Measurements from ENCODE around the gene CPED1.

DNA sequence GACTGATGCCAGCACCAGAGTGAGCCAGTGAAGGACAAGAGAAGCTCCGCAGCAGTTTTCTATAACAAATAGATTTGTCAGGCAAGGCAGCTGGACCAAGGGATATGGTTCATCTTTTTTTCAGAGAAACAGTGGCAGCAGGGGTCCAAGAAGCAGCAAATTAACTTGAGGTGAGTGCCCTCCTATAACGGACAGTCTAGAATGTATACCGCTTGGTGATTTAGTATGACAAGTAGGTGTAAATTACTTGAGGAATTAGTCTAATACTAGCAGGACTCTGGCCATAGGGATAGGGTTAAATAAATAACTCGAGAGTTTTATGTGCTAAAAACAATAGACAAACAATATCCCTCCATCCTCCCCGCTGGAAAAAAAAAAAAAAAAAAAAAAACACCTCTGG lies 187.3 kb downstream of the CPED1 start:
- TF ChIP-seq, protein P1, sequence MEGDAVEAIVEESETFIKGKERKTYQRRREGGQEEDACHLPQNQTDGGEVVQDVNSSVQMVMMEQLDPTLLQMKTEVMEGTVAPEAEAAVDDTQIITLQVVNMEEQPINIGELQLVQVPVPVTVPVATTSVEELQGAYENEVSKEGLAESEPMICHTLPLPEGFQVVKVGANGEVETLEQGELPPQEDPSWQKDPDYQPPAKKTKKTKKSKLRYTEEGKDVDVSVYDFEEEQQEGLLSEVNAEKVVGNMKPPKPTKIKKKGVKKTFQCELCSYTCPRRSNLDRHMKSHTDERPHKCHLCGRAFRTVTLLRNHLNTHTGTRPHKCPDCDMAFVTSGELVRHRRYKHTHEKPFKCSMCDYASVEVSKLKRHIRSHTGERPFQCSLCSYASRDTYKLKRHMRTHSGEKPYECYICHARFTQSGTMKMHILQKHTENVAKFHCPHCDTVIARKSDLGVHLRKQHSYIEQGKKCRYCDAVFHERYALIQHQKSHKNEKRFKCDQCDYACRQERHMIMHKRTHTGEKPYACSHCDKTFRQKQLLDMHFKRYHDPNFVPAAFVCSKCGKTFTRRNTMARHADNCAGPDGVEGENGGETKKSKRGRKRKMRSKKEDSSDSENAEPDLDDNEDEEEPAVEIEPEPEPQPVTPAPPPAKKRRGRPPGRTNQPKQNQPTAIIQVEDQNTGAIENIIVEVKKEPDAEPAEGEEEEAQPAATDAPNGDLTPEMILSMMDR (IDR thresholded peaks at IDR 0.05; ENCODE audit: poor library complexity, severe bottlenecking): no peak
- TF ChIP-seq EP300 (conservative IDR thresholded peaks at IDR 0.05; ENCODE audit: poor library complexity, severe bottlenecking) (no peak), MXI1 (conservative IDR thresholded peaks at IDR 0.05; ENCODE audit: poor library complexity, severe bottlenecking) (no peak), POLR2AphosphoS5 (IDR thresholded peaks at IDR 0.05) (no peak), EZH2 (IDR thresholded peaks at IDR 0.05; ENCODE audit: borderline replicate concordance, insufficient read depth, low read length, poor library complexity, severe bottlenecking) (no peak), RAD21 (conservative IDR thresholded peaks at IDR 0.05) (no peak)
- TF ChIP-seq, protein P2, sequence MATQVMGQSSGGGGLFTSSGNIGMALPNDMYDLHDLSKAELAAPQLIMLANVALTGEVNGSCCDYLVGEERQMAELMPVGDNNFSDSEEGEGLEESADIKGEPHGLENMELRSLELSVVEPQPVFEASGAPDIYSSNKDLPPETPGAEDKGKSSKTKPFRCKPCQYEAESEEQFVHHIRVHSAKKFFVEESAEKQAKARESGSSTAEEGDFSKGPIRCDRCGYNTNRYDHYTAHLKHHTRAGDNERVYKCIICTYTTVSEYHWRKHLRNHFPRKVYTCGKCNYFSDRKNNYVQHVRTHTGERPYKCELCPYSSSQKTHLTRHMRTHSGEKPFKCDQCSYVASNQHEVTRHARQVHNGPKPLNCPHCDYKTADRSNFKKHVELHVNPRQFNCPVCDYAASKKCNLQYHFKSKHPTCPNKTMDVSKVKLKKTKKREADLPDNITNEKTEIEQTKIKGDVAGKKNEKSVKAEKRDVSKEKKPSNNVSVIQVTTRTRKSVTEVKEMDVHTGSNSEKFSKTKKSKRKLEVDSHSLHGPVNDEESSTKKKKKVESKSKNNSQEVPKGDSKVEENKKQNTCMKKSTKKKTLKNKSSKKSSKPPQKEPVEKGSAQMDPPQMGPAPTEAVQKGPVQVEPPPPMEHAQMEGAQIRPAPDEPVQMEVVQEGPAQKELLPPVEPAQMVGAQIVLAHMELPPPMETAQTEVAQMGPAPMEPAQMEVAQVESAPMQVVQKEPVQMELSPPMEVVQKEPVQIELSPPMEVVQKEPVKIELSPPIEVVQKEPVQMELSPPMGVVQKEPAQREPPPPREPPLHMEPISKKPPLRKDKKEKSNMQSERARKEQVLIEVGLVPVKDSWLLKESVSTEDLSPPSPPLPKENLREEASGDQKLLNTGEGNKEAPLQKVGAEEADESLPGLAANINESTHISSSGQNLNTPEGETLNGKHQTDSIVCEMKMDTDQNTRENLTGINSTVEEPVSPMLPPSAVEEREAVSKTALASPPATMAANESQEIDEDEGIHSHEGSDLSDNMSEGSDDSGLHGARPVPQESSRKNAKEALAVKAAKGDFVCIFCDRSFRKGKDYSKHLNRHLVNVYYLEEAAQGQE (IDR thresholded peaks at IDR 0.05; ENCODE audit: borderline replicate concordance): no peak
